Kidney (tissue), 14 donors: ENCODE measurements around the gene MYCBP2. TPM values are rescaled to one million over a fixed set of nuclear protein-coding genes. Genes with fewer than 3 reads are reported as not detected.
"Not testable (repeated sequence)": the region's sequence is repeated elsewhere in the genome, so short reads cannot be mapped to it uniquely, and the experiment has no call there.

ENCODE experiments used
- DNase-seq, 5 donors: peaks; one replicate each; pipeline ENCODE4 v3.0.0-alpha.2; 2013 to 2020
- FAIRE-seq: peaks from 2 replicates; lab custom pipeline; 2012; peaks lifted over from hg19 to GRCh38; lab: Jason Lieb, UNC
- H3K27ac ChIP-seq, 2 donors: one replicate each; pipeline ENCODE4 v1.7.0; 2013; ENCODE audit warnings: low read depth in 2 of 2, low read length in 2 of 2, inconsistent platforms in 1 of 2
- H3K27me3 ChIP-seq: one replicate; pipeline ENCODE4 v1.7.1; 2013; ENCODE audit warnings: low read length, inconsistent platforms; ENCODE audit not compliant: control insufficient read depth, insufficient read depth
- H3K36me3 ChIP-seq, 3 donors: one replicate each; pipeline versions ENCODE4 v1.7.0 to v1.7.1; 2013; ENCODE audit warnings: low read length in 3 of 3, control low read depth in 1 of 3, inconsistent platforms in 1 of 3; ENCODE audit not compliant: insufficient read depth in 3 of 3, control insufficient read depth in 2 of 3
- H3K4me1 ChIP-seq, 3 donors: one replicate each; pipeline versions ENCODE4 v1.7.0 to v1.7.1; 2013; ENCODE audit warnings: low read length in 3 of 3, inconsistent platforms in 1 of 3, low read depth in 1 of 3; ENCODE audit not compliant: control insufficient read depth in 2 of 3, insufficient read depth in 2 of 3
- H3K4me3 ChIP-seq, 3 donors: one replicate each; pipeline versions ENCODE4 v1.7.0 to v1.8.1; 2013; ENCODE audit warnings: low read length in 3 of 3, control low read depth in 1 of 3, inconsistent platforms in 1 of 3
- H3K9ac ChIP-seq, 3 donors: one replicate each; pipeline versions ENCODE4 v1.7.0 to v1.7.1; 2013; ENCODE audit warnings: low read length in 3 of 3, control low read depth in 1 of 3, inconsistent platforms in 1 of 3
- H3K9me3 ChIP-seq, 3 donors: one replicate each; pipeline versions ENCODE4 v1.7.0 to v1.7.1; 2013; ENCODE audit warnings: low read length in 3 of 3, control low read depth in 1 of 3, inconsistent platforms in 1 of 3; ENCODE audit not compliant: control insufficient read depth in 2 of 3, insufficient read depth in 1 of 3
- intact Hi-C: fragments of 100-400 bp; cut with DNase I; formaldehyde crosslinking; loops from one replicate; pipeline ENCODE4 v1.11.1; 2022
- polyA plus RNA-seq: library from polyadenylated mRNA; stranded (reverse); fragments of 350-450 nt; fragmentation: Illumina TruSeq; extraction: RNeasy Lipid Tissue Mini Kit (QIAGEN cat#74804); gene quantifications from one replicate; pipeline ENCODE4 v1.2.3, GENCODE V29; 2014; ENCODE audit warnings: low read depth, low replicate concordance; ENCODE audit not compliant: insufficient read depth
- total RNA-seq: library from RNA; stranded (reverse); fragmentation: NEBNext Ultra II Directional; extraction: Animal tissue kit (Norgen Biotek cat#: 25700); gene quantifications from one replicate; pipeline ENCODE4 v1.2.1, GENCODE V29; 2021
- TF ChIP-seq, protein P1 (sequence below): IDR thresholded peaks from 3 replicates; pipeline ENCODE4 v1.5.1; 2012; ENCODE audit warnings: mild to moderate bottlenecking, moderate library complexity, borderline replicate concordance; ENCODE audit not compliant: insufficient read depth; ENCODE audit errors: extremely low read depth
- donor health status: control.
- donor health status: control.
- donor health status: control.
- donor health status: control.
- donor health status: control.
- donor health status: DM: yes; HTN: yes; CAD: no.
- donor health status: Normal renal cell carcinoma (clear cell type).

Gene MYCBP2
- total and polyA plus RNA-seq, 2 donors from 2014 or later: 14.5 to 96.4 TPM

- Histone ChIP-seq H3K9ac (no peak overlapping the region), H3K36me3 (peaks cover 4 to 7% (median 5%) of the 10 kb centered on the region in 3 donors), H3K9me3 (peaks cover 0 to 4% (median 0%) of the 10 kb centered on the region in 3 donors), H3K4me1 (no peaks in the 10 kb centered on the region), H3K27ac (no peak overlapping the region), H3K27me3 (no peaks in the 10 kb centered on the region), H3K4me3 (no peak overlapping the region)
- intact Hi-C loops: no loop called here
- no peak for DNase-seq
- TF ChIP-seq, protein P1, sequence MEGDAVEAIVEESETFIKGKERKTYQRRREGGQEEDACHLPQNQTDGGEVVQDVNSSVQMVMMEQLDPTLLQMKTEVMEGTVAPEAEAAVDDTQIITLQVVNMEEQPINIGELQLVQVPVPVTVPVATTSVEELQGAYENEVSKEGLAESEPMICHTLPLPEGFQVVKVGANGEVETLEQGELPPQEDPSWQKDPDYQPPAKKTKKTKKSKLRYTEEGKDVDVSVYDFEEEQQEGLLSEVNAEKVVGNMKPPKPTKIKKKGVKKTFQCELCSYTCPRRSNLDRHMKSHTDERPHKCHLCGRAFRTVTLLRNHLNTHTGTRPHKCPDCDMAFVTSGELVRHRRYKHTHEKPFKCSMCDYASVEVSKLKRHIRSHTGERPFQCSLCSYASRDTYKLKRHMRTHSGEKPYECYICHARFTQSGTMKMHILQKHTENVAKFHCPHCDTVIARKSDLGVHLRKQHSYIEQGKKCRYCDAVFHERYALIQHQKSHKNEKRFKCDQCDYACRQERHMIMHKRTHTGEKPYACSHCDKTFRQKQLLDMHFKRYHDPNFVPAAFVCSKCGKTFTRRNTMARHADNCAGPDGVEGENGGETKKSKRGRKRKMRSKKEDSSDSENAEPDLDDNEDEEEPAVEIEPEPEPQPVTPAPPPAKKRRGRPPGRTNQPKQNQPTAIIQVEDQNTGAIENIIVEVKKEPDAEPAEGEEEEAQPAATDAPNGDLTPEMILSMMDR: no peak
- no peak for FAIRE-seq
Measured at GRCh38 chr13:77289851-77290250, 37.0 kb downstream of the MYCBP2 start.

GRCh38 chr13:77285632-77286031 lies 41.3 kb downstream of the MYCBP2 start:
- intact Hi-C loops, H3K4me3 ChIP-seq, H3K9ac ChIP-seq, H3K36me3 ChIP-seq, H3K4me1 ChIP-seq, H3K27ac ChIP-seq, H3K9me3 ChIP-seq, FAIRE-seq, DNase-seq, H3K27me3 ChIP-seq: not testable (repeated sequence)

DNA sequence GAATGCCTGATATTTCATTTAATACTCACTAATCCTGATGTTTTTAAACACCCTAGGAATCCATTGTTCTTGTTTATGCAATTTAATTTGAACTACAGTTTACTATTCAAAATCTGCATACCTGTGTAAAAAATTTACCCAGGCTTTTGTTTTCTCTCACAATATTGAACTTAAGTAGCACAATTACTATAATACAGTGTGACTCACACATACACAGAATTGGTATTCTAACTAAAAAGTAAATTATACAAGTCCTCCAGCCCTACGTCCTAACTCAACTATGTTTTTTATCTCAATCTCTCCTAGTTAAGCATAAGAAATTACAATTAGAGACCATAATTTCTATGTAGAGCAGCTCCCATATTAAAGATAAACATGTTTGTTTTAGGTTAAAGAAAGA lies 41.8 kb downstream of the MYCBP2 start:
- Histone ChIP-seq H3K9ac (no peak overlapping the region), H3K4me3 (no peak overlapping the region), H3K36me3 (peaks cover 0 to 2% (median 0%) of the 10 kb centered on the region in 3 donors), H3K9me3 (no peaks in the 10 kb centered on the region), H3K27me3 (no peaks in the 10 kb centered on the region), H3K4me1 (no peaks in the 10 kb centered on the region), H3K27ac (no peak overlapping the region)
- no peak for FAIRE-seq
- TF ChIP-seq, protein P1: no peak
- no peak for DNase-seq
- intact Hi-C loops: no loop called here

DNA sequence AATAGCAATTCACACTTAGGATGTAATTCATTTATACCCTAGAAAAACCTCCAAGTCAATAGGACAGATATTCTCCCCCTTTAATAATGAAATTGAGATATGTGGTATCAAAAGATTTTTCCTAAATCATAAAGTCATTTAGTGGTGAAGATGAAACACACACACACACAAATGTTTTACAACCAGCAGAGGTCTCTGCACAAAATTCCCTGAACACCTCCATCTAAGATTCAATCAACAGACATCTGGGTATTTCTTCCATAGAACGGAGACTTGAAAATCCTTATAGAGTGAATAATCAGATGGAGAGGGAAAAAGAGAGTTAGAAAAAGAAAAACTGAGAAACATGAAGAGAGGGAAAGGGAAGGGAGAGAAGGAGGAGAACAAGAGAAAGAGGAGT lies 52.8 kb downstream of the MYCBP2 start:
- no peak overlapping the region for H3K27ac ChIP-seq
- H3K27me3 ChIP-seq: no peaks in the 10 kb centered on the region
- intact Hi-C loops: no loop called here
- H3K36me3 ChIP-seq: peaks cover 0 to 21% (median 5%) of the 10 kb centered on the region in 3 donors
- no peak overlapping the region for H3K9ac ChIP-seq
- H3K4me3 ChIP-seq: no peak overlapping the region
- FAIRE-seq: no peak
- no peak for DNase-seq
- TF ChIP-seq, protein P1: no peak
- H3K9me3 ChIP-seq: no peaks in the 10 kb centered on the region
- no peaks in the 10 kb centered on the region for H3K4me1 ChIP-seq
